HCT116 (cell line): Measurements from ENCODE around the gene IFT52. TPM values are rescaled to one million over a fixed set of nuclear protein-coding genes. Genes with fewer than 3 reads are reported as not detected.

ENCODE experiments used
- ATAC-seq: fragments of 200-7000 bp; cut with Tn5 transposase; 2 replicates; pipeline ENCODE4 v1.9.1; 2020; ENCODE audit warnings: mild to moderate bottlenecking, moderate library complexity
- BruUV-seq: library from RNA; stranded (reverse); fragments of 400-500 nt; replicated peaks from 2 replicates; lab custom pipeline; 2021; lab: Mats Ljungman, UMichigan
- CTCF ChIA-PET: fragments of 300-600 bp; sonication (Branson Sonifier 250); formaldehyde crosslinking; loops from one replicate; lab custom pipeline; 2021; ENCODE audit warnings: antibody characterized with exemption; lab: Charles Lee
- POLR2A ChIA-PET: fragments of 300-600, 350-600 bp; sonication (Branson Sonifier 250); formaldehyde crosslinking; loops from one replicate; lab custom pipeline; 2021; ENCODE audit warnings: antibody characterized with exemption; lab: Charles Lee
- RAD21 ChIA-PET, 2 experiments: fragments of 300-600 bp; sonication (Branson Sonifier 250); formaldehyde crosslinking; loops; one replicate each; lab custom pipeline; 2023; ENCODE audit warnings: low total read pairs in 2 of 2; ENCODE audit not compliant: uncharacterized antibody in 2 of 2, unreplicated experiment in 2 of 2, low non-redundant PET in 1 of 2; lab: Charles Lee
- DNase-seq: peaks from one replicate; pipeline ENCODE4 v3.0.0-alpha.2; 2010; ENCODE audit warnings: low read depth, low spot score
- H2AFZ ChIP-seq: fragments of 200-600 bp; shearing (Covaris generic), sonication (generic); 2 replicates; pipeline ENCODE4 v1.6.1; 2017; ENCODE audit warnings: low read depth, mixed run types, mixed read lengths, antibody characterized with exemption, low read length; ENCODE audit not compliant: poor library complexity, severe bottlenecking
- H3K27ac ChIP-seq: 2 replicates; pipeline ENCODE4 v1.5.1; 2012; ENCODE audit warnings: low read depth, low read length
- H3K27me3 ChIP-seq: fragments of 200-600 bp; sonication (generic); 2 replicates; pipeline ENCODE4 v1.6.1; 2016; ENCODE audit warnings: mixed run types, low read length, mixed read lengths; ENCODE audit not compliant: insufficient read depth
- H3K36me3 ChIP-seq, 2 experiments: fragments of 200-500 bp in 1 of 2; fragments of 200-600 bp in 1 of 2; sonication (Bioruptor generic) in 1 of 2; sonication (generic) in 1 of 2; 2 replicates each; pipeline versions ENCODE4 v1.5.1 to v1.6.1; 2014 to 2016; ENCODE audit warnings: low read length in 2 of 2, inconsistent platforms in 1 of 2, mixed read lengths in 1 of 2, mixed run types in 1 of 2; ENCODE audit not compliant: insufficient read depth in 2 of 2, control insufficient read depth in 1 of 2
- H3K4me1 ChIP-seq, 2 experiments: fragments of 200-600 bp in 1 of 2; sonication (generic) in 1 of 2; 2 replicates each; pipeline versions ENCODE4 v1.5.1 to v1.6.1; 2012 to 2017; ENCODE audit warnings: low read length in 2 of 2, inconsistent platforms in 1 of 2, mild to moderate bottlenecking in 1 of 2, mixed read lengths in 1 of 2, mixed run types in 1 of 2, moderate library complexity in 1 of 2; ENCODE audit not compliant: insufficient read depth in 2 of 2, control insufficient read depth in 1 of 2
- H3K4me2 ChIP-seq: fragments of 200-600 bp; sonication (generic); 2 replicates; pipeline ENCODE4 v1.6.1; 2017; ENCODE audit warnings: mixed run types, low read length, mixed read lengths
- H3K4me3 ChIP-seq, 2 experiments: fragments of 200-600 bp in 1 of 2; sonication (generic) in 1 of 2; replicated peaks in 1 of 2; 2 replicates each; pipeline ENCODE4 v1.5.1; 2011 to 2016; ENCODE audit warnings: low read length in 2 of 2, control low read depth in 1 of 2, low read depth in 1 of 2, mild to moderate bottlenecking in 1 of 2, mixed read lengths in 1 of 2, mixed run types in 1 of 2
- H3K79me2 ChIP-seq: fragments of 200-600 bp; sonication (generic); 2 replicates; pipeline ENCODE4 v1.6.1; 2017; ENCODE audit warnings: mild to moderate bottlenecking, mixed run types, low read length, moderate library complexity, mixed read lengths; ENCODE audit not compliant: insufficient read depth
- H3K9ac ChIP-seq: fragments of 200-600 bp; sonication (generic); 2 replicates; pipeline ENCODE4 v1.6.1; 2016; ENCODE audit warnings: low read length, mixed read lengths
- H3K9me2 ChIP-seq: fragments of 200-600 bp; sonication (generic), shearing (Covaris generic); 2 replicates; pipeline ENCODE4 v1.6.1; 2017; ENCODE audit warnings: mixed run types, mild to moderate bottlenecking, moderate library complexity; ENCODE audit not compliant: insufficient read depth
- H3K9me3 ChIP-seq, 2 experiments: fragments of 200-500 bp in 1 of 2; fragments of 200-600 bp in 1 of 2; sonication (Bioruptor generic) in 1 of 2; sonication (generic) in 1 of 2; 2 replicates each; pipeline ENCODE4 v1.6.1; 2014 to 2017; ENCODE audit warnings: low read length in 2 of 2, mixed read lengths in 2 of 2, inconsistent platforms in 1 of 2, low read depth in 1 of 2, mild to moderate bottlenecking in 1 of 2, mixed run types in 1 of 2, moderate library complexity in 1 of 2; ENCODE audit not compliant: control insufficient read depth in 1 of 2, insufficient read depth in 1 of 2
- H4K20me1 ChIP-seq: fragments of 200-600 bp; sonication (generic), shearing (Covaris generic); 2 replicates; pipeline ENCODE4 v1.6.1; 2017; ENCODE audit warnings: mixed run types, mild to moderate bottlenecking, moderate library complexity; ENCODE audit not compliant: insufficient read depth
- CBX3 ChIP-seq: IDR thresholded peaks from 2 replicates; pipeline ENCODE4 v1.6.1; 2012; ENCODE audit warnings: low read depth
- CEBPB ChIP-seq: IDR thresholded peaks from 2 replicates; pipeline ENCODE4 v1.6.1; 2012; ENCODE audit warnings: low read depth
- EGR1 ChIP-seq: IDR thresholded peaks from 2 replicates; pipeline ENCODE4 v1.6.1; 2012; ENCODE audit warnings: low read depth
- ELF1 ChIP-seq: IDR thresholded peaks from 2 replicates; pipeline ENCODE4 v1.6.1; 2012; ENCODE audit warnings: low read depth, borderline replicate concordance
- EZH2phosphoT487 ChIP-seq: fragments of 200-600 bp; IDR thresholded peaks from 2 replicates; pipeline ENCODE4 v1.6.1; 2018; ENCODE audit warnings: antibody characterized with exemption, borderline replicate concordance
- JUND ChIP-seq: IDR thresholded peaks from 2 replicates; pipeline ENCODE4 v1.6.1; 2012
- POLR2AphosphoS5 ChIP-seq: IDR thresholded peaks from 2 replicates; pipeline ENCODE4 v1.6.1; 2011; ENCODE audit warnings: mild to moderate bottlenecking, low read depth, low read length, moderate library complexity
- RAD21 ChIP-seq: IDR thresholded peaks from 2 replicates; pipeline ENCODE4 v1.6.1; 2012; ENCODE audit warnings: low read depth, mild to moderate bottlenecking
- SP1 ChIP-seq: IDR thresholded peaks from 2 replicates; pipeline ENCODE4 v1.6.1; 2012; ENCODE audit warnings: low read depth
- TCF7L2 ChIP-seq: IDR thresholded peaks from 2 replicates; pipeline ENCODE4 v1.7.0; 2011; ENCODE audit warnings: borderline replicate concordance, inconsistent platforms; ENCODE audit not compliant: insufficient read depth, insufficient read length; ENCODE audit errors: extremely low read depth
- ZFX ChIP-seq: fragments of 450-650 bp; IDR thresholded peaks from 2 replicates; pipeline ENCODE4 v1.6.1; 2017
- intact Hi-C: fragments of 100-400 bp; cut with micrococcal nuclease; formaldehyde crosslinking; loops from 2 replicates; pipeline ENCODE4 v1.10.0; 2022
- total RNA-seq: library from RNA; stranded (reverse); gene quantifications from one replicate; pipeline ENCODE4 v1.2.1, GENCODE V29; 2021; ENCODE audit not compliant: unreplicated experiment
- TF ChIP-seq, protein P1 (sequence below): IDR thresholded peaks from 2 replicates; pipeline ENCODE4 v1.6.1; 2012; ENCODE audit warnings: low read depth
- TF ChIP-seq, protein P2 (sequence below): IDR thresholded peaks from 2 replicates; pipeline ENCODE4 v1.6.1; 2012

The IFT52 gene
- total RNA-seq, 1 experiment from 2014 or later, result 29.0 TPM

DNA sequence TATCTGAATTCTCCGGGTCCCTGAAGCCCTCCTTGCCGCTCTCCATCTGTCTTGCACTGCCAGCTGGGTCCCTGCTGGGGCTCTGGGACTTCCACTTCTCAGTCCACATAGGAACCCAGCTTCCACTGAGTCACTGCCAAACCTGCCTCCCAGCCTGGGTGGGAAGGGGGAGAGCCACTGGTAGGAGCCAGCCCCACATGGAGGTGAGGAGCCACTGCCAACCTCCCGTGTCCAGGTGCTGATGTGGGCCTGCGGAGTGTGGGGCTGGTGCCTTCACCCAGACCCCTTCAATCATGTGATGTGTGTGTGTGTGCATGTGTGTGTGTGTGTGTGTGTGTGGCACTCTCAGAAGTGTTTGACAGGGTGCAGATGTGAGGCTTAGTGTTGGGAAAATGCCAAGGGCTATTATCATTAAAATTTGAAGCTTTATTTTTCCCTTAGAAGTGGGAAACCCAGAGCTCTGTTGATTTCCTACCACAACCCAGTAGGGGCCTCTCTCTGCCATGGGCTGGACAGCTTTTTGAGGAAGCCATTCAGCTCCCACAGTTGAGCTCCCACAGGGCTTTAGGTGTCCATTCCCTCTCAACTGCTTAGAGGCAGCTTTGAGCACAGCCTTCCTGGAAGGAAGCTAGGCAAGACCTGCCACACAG, 41.2 kb upstream of the IFT52 start:
- Histone ChIP-seq H2AFZ (no peak overlapping the region), H3K27ac (no peak overlapping the region), H3K4me2 (no peak overlapping the region), H3K4me1 (no peaks in the 10 kb centered on the region), H3K36me3 (no peaks in the 10 kb centered on the region; a peak in 1 of 4 replicates), H3K9ac (no peak overlapping the region), H4K20me1 (no peaks in the 10 kb centered on the region), H3K79me2 (no peaks in the 10 kb centered on the region), H3K27me3 (no peaks in the 10 kb centered on the region), H3K9me2 (no peaks in the 10 kb centered on the region), H3K4me3 (no peak overlapping the region), H3K9me3 (peaks cover 0 to 3% of the 10 kb centered on the region in 2 experiments; a peak in 1 of 4 replicates)
- ChIA-PET CTCF (interaction anchor here (0.6 to 1.2 kb wide), 2 partner anchors 11 to 1562 kb away, joined by 3 to 4 read pairs; no protein-coding TSS in a partner anchor), RAD21 (no interaction called here), POLR2A (no interaction called here)
- DNase-seq (no peak), ATAC-seq (no peak)
- intact Hi-C loops, result no loop called here
- no TSS peak for BruUV-seq
- TF ChIP-seq JUND (no peak), ZFX (no peak), CBX3 (no peak), TCF7L2 (no peak), RAD21 (no peak), ELF1 (no peak), POLR2AphosphoS5 (no peak), EGR1 (no peak), CEBPB (no peak), EZH2phosphoT487 (no peak), SP1 (no peak)
- TF ChIP-seq, protein P1, sequence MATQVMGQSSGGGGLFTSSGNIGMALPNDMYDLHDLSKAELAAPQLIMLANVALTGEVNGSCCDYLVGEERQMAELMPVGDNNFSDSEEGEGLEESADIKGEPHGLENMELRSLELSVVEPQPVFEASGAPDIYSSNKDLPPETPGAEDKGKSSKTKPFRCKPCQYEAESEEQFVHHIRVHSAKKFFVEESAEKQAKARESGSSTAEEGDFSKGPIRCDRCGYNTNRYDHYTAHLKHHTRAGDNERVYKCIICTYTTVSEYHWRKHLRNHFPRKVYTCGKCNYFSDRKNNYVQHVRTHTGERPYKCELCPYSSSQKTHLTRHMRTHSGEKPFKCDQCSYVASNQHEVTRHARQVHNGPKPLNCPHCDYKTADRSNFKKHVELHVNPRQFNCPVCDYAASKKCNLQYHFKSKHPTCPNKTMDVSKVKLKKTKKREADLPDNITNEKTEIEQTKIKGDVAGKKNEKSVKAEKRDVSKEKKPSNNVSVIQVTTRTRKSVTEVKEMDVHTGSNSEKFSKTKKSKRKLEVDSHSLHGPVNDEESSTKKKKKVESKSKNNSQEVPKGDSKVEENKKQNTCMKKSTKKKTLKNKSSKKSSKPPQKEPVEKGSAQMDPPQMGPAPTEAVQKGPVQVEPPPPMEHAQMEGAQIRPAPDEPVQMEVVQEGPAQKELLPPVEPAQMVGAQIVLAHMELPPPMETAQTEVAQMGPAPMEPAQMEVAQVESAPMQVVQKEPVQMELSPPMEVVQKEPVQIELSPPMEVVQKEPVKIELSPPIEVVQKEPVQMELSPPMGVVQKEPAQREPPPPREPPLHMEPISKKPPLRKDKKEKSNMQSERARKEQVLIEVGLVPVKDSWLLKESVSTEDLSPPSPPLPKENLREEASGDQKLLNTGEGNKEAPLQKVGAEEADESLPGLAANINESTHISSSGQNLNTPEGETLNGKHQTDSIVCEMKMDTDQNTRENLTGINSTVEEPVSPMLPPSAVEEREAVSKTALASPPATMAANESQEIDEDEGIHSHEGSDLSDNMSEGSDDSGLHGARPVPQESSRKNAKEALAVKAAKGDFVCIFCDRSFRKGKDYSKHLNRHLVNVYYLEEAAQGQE, result no peak
- TF ChIP-seq, protein P2, sequence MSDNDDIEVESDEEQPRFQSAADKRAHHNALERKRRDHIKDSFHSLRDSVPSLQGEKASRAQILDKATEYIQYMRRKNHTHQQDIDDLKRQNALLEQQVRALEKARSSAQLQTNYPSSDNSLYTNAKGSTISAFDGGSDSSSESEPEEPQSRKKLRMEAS, result no peak
